Panc1 (cell line): Measurements from ENCODE around the gene METTL9. TPM values are rescaled to one million over a fixed set of nuclear protein-coding genes. Genes with fewer than 3 reads are reported as not detected.
"Not testable (repeated sequence)": the region's sequence is repeated elsewhere in the genome, so short reads cannot be mapped to it uniquely, and the experiment has no call there.

ENCODE experiments used
- ATAC-seq: fragments of 200-7000 bp; cut with Tn5 transposase; 2 replicates; pipeline ENCODE4 v1.9.1; 2020; ENCODE audit warnings: mild to moderate bottlenecking, moderate library complexity
- BruUV-seq: library from RNA; stranded (reverse); fragments of 400-500 nt; replicated peaks from 2 replicates; lab custom pipeline; 2021; lab: Mats Ljungman, UMichigan
- CTCF ChIA-PET: fragments of 300-600 bp; sonication (Branson Sonifier 250); formaldehyde crosslinking; loops from one replicate; lab custom pipeline; 2022; ENCODE audit warnings: antibody characterized with exemption; lab: Charles Lee
- POLR2A ChIA-PET: fragments of 300-600 bp; sonication (Branson Sonifier 250); formaldehyde crosslinking; loops from one replicate; lab custom pipeline; 2022; ENCODE audit warnings: antibody characterized with exemption; lab: Charles Lee
- DNase-seq: peaks from one replicate; pipeline ENCODE4 v3.0.0-alpha.2; 2010; ENCODE audit warnings: low read depth, low spot score
- H3K27ac ChIP-seq: 2 replicates; pipeline ENCODE4 v1.5.1; 2011; ENCODE audit warnings: mild to moderate bottlenecking, low read length, inconsistent platforms
- H3K27me3 ChIP-seq: fragments of 200-500 bp; sonication (Bioruptor generic); 2 replicates; pipeline ENCODE4 v1.6.0; 2014; ENCODE audit warnings: low read length, inconsistent platforms; ENCODE audit not compliant: control insufficient read depth, insufficient read depth
- H3K36me3 ChIP-seq: fragments of 200-500 bp; sonication (Bioruptor generic); 2 replicates; pipeline ENCODE4 v1.5.1; 2014; ENCODE audit warnings: inconsistent platforms, mild to moderate bottlenecking, low read length, moderate library complexity; ENCODE audit not compliant: control insufficient read depth, insufficient read depth
- H3K4me1 ChIP-seq: 2 replicates; pipeline ENCODE4 v1.5.1; 2011; ENCODE audit warnings: inconsistent platforms, mild to moderate bottlenecking, low read length, moderate library complexity; ENCODE audit not compliant: control insufficient read depth, insufficient read depth
- H3K4me3 ChIP-seq, 2 experiments: 2 replicates each; pipeline ENCODE4 v1.5.1; 2011 to 2012; ENCODE audit warnings: low read depth in 2 of 2, low read length in 2 of 2, mild to moderate bottlenecking in 2 of 2, inconsistent platforms in 1 of 2, moderate library complexity in 1 of 2
- H3K9me3 ChIP-seq: fragments of 200-500 bp; sonication (Bioruptor generic); 2 replicates; pipeline ENCODE4 v1.5.1; 2014; ENCODE audit warnings: low read depth, mild to moderate bottlenecking, inconsistent platforms, low read length, moderate library complexity; ENCODE audit not compliant: control insufficient read depth, insufficient read depth
- POLR2AphosphoS5 ChIP-seq: IDR thresholded peaks from 2 replicates; pipeline ENCODE4 v1.6.1; 2012; ENCODE audit warnings: mild to moderate bottlenecking, low read depth, low read length, moderate library complexity
- REST ChIP-seq, 2 experiments: IDR thresholded peaks; 2 replicates each; pipeline ENCODE4 v1.6.1; 2011 to 2012; ENCODE audit warnings: low read depth in 2 of 2, control low read depth in 1 of 2, low read length in 1 of 2, mild to moderate bottlenecking in 1 of 2, moderate library complexity in 1 of 2; ENCODE audit not compliant: insufficient read depth in 1 of 2
- SIN3A ChIP-seq: IDR thresholded peaks from 2 replicates; pipeline ENCODE4 v1.6.1; 2012; ENCODE audit warnings: low read depth, mild to moderate bottlenecking, low read length, moderate library complexity, borderline replicate concordance; ENCODE audit not compliant: insufficient read depth
- TCF7L2 ChIP-seq: IDR thresholded peaks from 2 replicates; pipeline ENCODE4 v1.6.1; 2011; ENCODE audit warnings: mild to moderate bottlenecking, low read depth, low read length, inconsistent platforms
- in situ Hi-C: cut with HindIII; loops from 2 replicates; pipeline ENCODE4 v1.10.0; 2016; ENCODE audit warnings: low sequenced_read_pairs, low pct_unique_long_range_greater_than_20kb
- intact Hi-C: fragments of 100-400 bp; cut with micrococcal nuclease; formaldehyde crosslinking; loops from one replicate; pipeline ENCODE4 v1.10.0; 2022; ENCODE audit not compliant: unreplicated experiment
- total RNA-seq: library from RNA; stranded (reverse); gene quantifications from one replicate; pipeline ENCODE4 v1.2.1, GENCODE V29; 2021; ENCODE audit not compliant: unreplicated experiment
- TF ChIP-seq, protein P1 (sequence below): fragments of 450-650 bp; IDR thresholded peaks from 2 replicates; pipeline ENCODE4 v1.5.1; 2017; ENCODE audit warnings: mild to moderate bottlenecking

METTL9 gene
- total RNA-seq, 1 experiment from 2014 or later = 86.1 TPM

- ChIA-PET CTCF (no interaction called here), POLR2A (no interaction called here)
- Histone ChIP-seq H3K4me3 (no peak overlapping the region), H3K27me3 (no peaks in the 10 kb centered on the region), H3K36me3 (no peaks in the 10 kb centered on the region), H3K27ac (no peak overlapping the region), H3K9me3 (no peaks in the 10 kb centered on the region), H3K4me1 (no peaks in the 10 kb centered on the region)
- no TSS peak for BruUV-seq
- intact Hi-C loops = no loop called here
- in situ Hi-C loops = no loop called here
- TF ChIP-seq SIN3A (no peak), TCF7L2 (no peak), POLR2AphosphoS5 (no peak), REST (IDR thresholded peaks at IDR 0.05; ENCODE audit: insufficient read depth in 1 of 2, low read depth in 2 of 2, low read length in 1 of 2) (no peak)
- TF ChIP-seq, protein P1, sequence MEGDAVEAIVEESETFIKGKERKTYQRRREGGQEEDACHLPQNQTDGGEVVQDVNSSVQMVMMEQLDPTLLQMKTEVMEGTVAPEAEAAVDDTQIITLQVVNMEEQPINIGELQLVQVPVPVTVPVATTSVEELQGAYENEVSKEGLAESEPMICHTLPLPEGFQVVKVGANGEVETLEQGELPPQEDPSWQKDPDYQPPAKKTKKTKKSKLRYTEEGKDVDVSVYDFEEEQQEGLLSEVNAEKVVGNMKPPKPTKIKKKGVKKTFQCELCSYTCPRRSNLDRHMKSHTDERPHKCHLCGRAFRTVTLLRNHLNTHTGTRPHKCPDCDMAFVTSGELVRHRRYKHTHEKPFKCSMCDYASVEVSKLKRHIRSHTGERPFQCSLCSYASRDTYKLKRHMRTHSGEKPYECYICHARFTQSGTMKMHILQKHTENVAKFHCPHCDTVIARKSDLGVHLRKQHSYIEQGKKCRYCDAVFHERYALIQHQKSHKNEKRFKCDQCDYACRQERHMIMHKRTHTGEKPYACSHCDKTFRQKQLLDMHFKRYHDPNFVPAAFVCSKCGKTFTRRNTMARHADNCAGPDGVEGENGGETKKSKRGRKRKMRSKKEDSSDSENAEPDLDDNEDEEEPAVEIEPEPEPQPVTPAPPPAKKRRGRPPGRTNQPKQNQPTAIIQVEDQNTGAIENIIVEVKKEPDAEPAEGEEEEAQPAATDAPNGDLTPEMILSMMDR = no peak
- no peak for DNase-seq
- no peak for ATAC-seq
Measured at GRCh38 chr16:21568502-21569189, 30.7 kb upstream of the METTL9 start.

DNA sequence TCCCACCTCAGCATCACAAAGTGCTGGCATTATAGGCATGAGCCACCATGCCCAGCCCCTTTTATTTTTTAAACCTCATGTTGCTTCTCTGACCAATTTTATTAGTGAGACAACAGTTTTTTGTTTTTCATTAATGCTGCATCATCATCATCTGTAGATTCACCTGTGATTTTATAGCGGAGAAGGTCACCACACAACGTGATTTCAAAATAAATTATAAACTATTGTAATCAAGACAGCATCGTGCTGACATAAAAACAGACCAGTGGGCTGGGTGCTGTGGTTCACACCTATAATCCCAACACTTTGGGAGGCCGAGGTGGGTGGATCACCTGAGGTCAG, 28.7 kb upstream of the METTL9 start:
- BruUV-seq = no TSS peak
- Histone ChIP-seq H3K9me3 (no peaks in the 10 kb centered on the region), H3K4me1 (no peaks in the 10 kb centered on the region), H3K36me3 (no peaks in the 10 kb centered on the region), H3K27ac (no peak overlapping the region), H3K27me3 (no peaks in the 10 kb centered on the region), H3K4me3 (no peak overlapping the region)
- intact Hi-C loops (no loop called here), in situ Hi-C loops (no loop called here)
- ChIA-PET CTCF (interaction anchor here (0.6 kb wide), 1 partner anchor 113 kb away, joined by 4 read pairs; no protein-coding TSS in a partner anchor), POLR2A (no interaction called here)
- TF ChIP-seq POLR2AphosphoS5 (no peak), TCF7L2 (no peak), REST (IDR thresholded peaks at IDR 0.05; ENCODE audit: insufficient read depth in 1 of 2, low read depth in 2 of 2, low read length in 1 of 2) (no peak), SIN3A (no peak)
- TF ChIP-seq, protein P1 = no peak
- ATAC-seq (no peak), DNase-seq (no peak)

GRCh38 chr16:21573506-21573905, 25.9 kb upstream of the METTL9 start:
- POLR2A ChIA-PET = interaction anchor here (0.7 kb wide), 1 partner anchor 82 kb away, joined by 8 read pairs; no protein-coding TSS in a partner anchor
- in situ Hi-C loops, H3K9me3 ChIP-seq, CTCF ChIA-PET, BruUV-seq, intact Hi-C loops, H3K4me3 ChIP-seq, H3K4me1 ChIP-seq, H3K27me3 ChIP-seq, H3K36me3 ChIP-seq, DNase-seq, H3K27ac ChIP-seq, ATAC-seq: not testable (repeated sequence)
